Jurkat, Clone E6-1 (cell line): ENCODE results near the gene PPIB.

ENCODE experiments used
- DNase-seq: peaks from one replicate; pipeline ENCODE4 v3.0.0-alpha.2; 2011; ENCODE audit warnings: low read depth, low spot score
- H3K4me3 ChIP-seq: 2 replicates; pipeline ENCODE4 v1.5.1; 2011; ENCODE audit warnings: mild to moderate bottlenecking, low read length, control low read depth, moderate library complexity

The PPIB gene

GRCh38 chr15:64161688-64162477 is 939 bp downstream of the PPIB start:
- peak overlapping the region; percentile 89 for H3K4me3 ChIP-seq
- no peak for DNase-seq

- no peak for DNase-seq
- H3K4me3 ChIP-seq: no peak overlapping the region
Observed at GRCh38 chr15:64158363-64159134, 4.3 kb downstream of the PPIB start.

- no peak for DNase-seq
- H3K4me3 ChIP-seq: no peak overlapping the region
Observed at GRCh38 chr15:64157599-64158125, 5.2 kb downstream of the PPIB start.

- no peak for DNase-seq
- no peak overlapping the region for H3K4me3 ChIP-seq
Observed at GRCh38 chr15:64156652-64157331, 6.0 kb downstream of the PPIB start.

GRCh38 chr15:64155802-64156651 is 6.8 kb downstream of the PPIB start:
- no peak for DNase-seq
- H3K4me3 ChIP-seq: no peak overlapping the region

- H3K4me3 ChIP-seq: no peak overlapping the region
- DNase-seq: peak; percentile 77
Observed at GRCh38 chr15:64153480-64154367, 9.1 kb downstream of the PPIB start.

GRCh38 chr15:64152507-64153387 is 10.1 kb downstream of the PPIB start:
- H3K4me3 ChIP-seq: no peak overlapping the region
- no peak for DNase-seq

- peak within 1 kb of the TSS; percentile 33 for H3K4me3 ChIP-seq
- DNase-seq: no peak
Observed at GRCh38 chr15:64151727-64152506, 10.9 kb downstream of the PPIB start, which contains the start of gene SNX22. Gene SNX22, plus strand, starts transcription at chr15:64151731. Its CDS starts 45 bp downstream, at chr15:64151776.

- DNase-seq: no peak
- no peak overlapping the region for H3K4me3 ChIP-seq
Observed at GRCh38 chr15:64149893-64150578, 12.8 kb downstream of the PPIB start.

- H3K4me3 ChIP-seq: no peak overlapping the region
- DNase-seq: peak; percentile 57
Observed at GRCh38 chr15:64149424-64149823, 13.4 kb downstream of the PPIB start.

GRCh38 chr15:64148581-64148980 is 14.2 kb downstream of the PPIB start:
- no peak for DNase-seq
- H3K4me3 ChIP-seq: no peak overlapping the region

GRCh38 chr15:64148168-64148567 is 14.7 kb downstream of the PPIB start:
- no peak overlapping the region for H3K4me3 ChIP-seq
- no peak for DNase-seq

- H3K4me3 ChIP-seq: no peak overlapping the region
Observed at GRCh38 chr15:64146885-64147681, 15.7 kb downstream of the PPIB start.

GRCh38 chr15:64146520-64146884 is 16.3 kb downstream of the PPIB start:
- DNase-seq: no peak
- no peak overlapping the region for H3K4me3 ChIP-seq

More at GRCh38 chr15:64146885-64147681, 15.7 kb downstream of the PPIB start:
- DNase-seq: no peak

GRCh38 chr15:64146041-64146440 is 16.8 kb downstream of the PPIB start:
- no peak for DNase-seq
- H3K4me3 ChIP-seq: no peak overlapping the region
